Measurements from ENCODE around the gene CIB1.

The CIB1 gene

GRCh38 chr15:90243943-90244639, 10.3 kb upstream of the CIB1 start:
- no peak for DNase-seq (ENCODE audit: extremely low read depth, insufficient read length)
- no peak for TF ChIP-seq CTCF (IDR thresholded peaks at IDR 0.05; ENCODE audit: insufficient read depth, low read length, poor library complexity, severe bottlenecking)
- Histone ChIP-seq H3K4me3 (replicated peaks; ENCODE audit: low read depth, low read length) (no peak overlapping the region), H3K27me3 (replicated peaks; ENCODE audit: control insufficient read depth, insufficient read depth, low read length) (no peaks in the 10 kb centered on the region), H3K36me3 (ENCODE audit: control insufficient read depth, insufficient read depth, low read length) (no peaks in the 10 kb centered on the region)

- no peak for DNase-seq (ENCODE audit: extremely low read depth, insufficient read length)
- Histone ChIP-seq H3K4me3 (replicated peaks; ENCODE audit: low read depth, low read length) (no peak overlapping the region), H3K27me3 (replicated peaks; ENCODE audit: control insufficient read depth, insufficient read depth, low read length) (no peaks in the 10 kb centered on the region), H3K36me3 (ENCODE audit: control insufficient read depth, insufficient read depth, low read length) (no peaks in the 10 kb centered on the region; the same call in none of the 2 replicates)
- no peak for TF ChIP-seq CTCF (IDR thresholded peaks at IDR 0.05; ENCODE audit: insufficient read depth, low read length, poor library complexity, severe bottlenecking)
Measured at GRCh38 chr15:90241343-90242192, 7.8 kb upstream of the CIB1 start.

GRCh38 chr15:90240856-90241255, 7.1 kb upstream of the CIB1 start:
- Histone ChIP-seq H3K36me3 (ENCODE audit: control insufficient read depth, insufficient read depth, low read length) (no peaks in the 10 kb centered on the region; the same call in none of the 2 replicates), H3K27me3 (replicated peaks; ENCODE audit: control insufficient read depth, insufficient read depth, low read length) (no peaks in the 10 kb centered on the region), H3K4me3 (replicated peaks; ENCODE audit: low read depth, low read length) (no peak overlapping the region)
- DNase-seq (ENCODE audit: extremely low read depth, insufficient read length), result no peak
- TF ChIP-seq CTCF (IDR thresholded peaks at IDR 0.05; ENCODE audit: insufficient read depth, low read length, poor library complexity, severe bottlenecking), result no peak

- Histone ChIP-seq H3K36me3 (ENCODE audit: control insufficient read depth, insufficient read depth, low read length) (no peaks in the 10 kb centered on the region; the same call in none of the 2 replicates), H3K4me3 (replicated peaks; ENCODE audit: low read depth, low read length) (no peak overlapping the region), H3K27me3 (replicated peaks; ENCODE audit: control insufficient read depth, insufficient read depth, low read length) (no peaks in the 10 kb centered on the region)
- no peak for DNase-seq (ENCODE audit: extremely low read depth, insufficient read length)
- TF ChIP-seq CTCF (IDR thresholded peaks at IDR 0.05; ENCODE audit: insufficient read depth, low read length, poor library complexity, severe bottlenecking), result no peak
Measured at GRCh38 chr15:90239371-90239770, 5.6 kb upstream of the CIB1 start.

GRCh38 chr15:90234096-90234988, 601 bp upstream of the CIB1 start, which contains the start of gene GDPGP1:
Gene GDPGP1, plus strand, starts transcription at chr15:90234209. Its CDS starts 6,700 bp downstream, at chr15:90240909.
- peaks cover 6% of the 10 kb centered on the region for H3K36me3 ChIP-seq (ENCODE audit: control insufficient read depth, insufficient read depth, low read length)
- peak; percentile 97 for DNase-seq (ENCODE audit: extremely low read depth, insufficient read length)
- no peak for TF ChIP-seq CTCF (IDR thresholded peaks at IDR 0.05; ENCODE audit: insufficient read depth, low read length, poor library complexity, severe bottlenecking)
- H3K4me3 ChIP-seq (replicated peaks; ENCODE audit: low read depth, low read length), result peak within 1 kb of the TSS; percentile 90
- no peaks in the 10 kb centered on the region for H3K27me3 ChIP-seq (replicated peaks; ENCODE audit: control insufficient read depth, insufficient read depth, low read length)
